Sigmoid colon (tissue), 4 donors: Measurements from ENCODE around the gene IL6ST.

ENCODE experiments used
- EP300 ChIP-seq, 4 donors: sonication (generic); formaldehyde crosslinking; IDR thresholded peaks; one replicate each; pipeline ENCODE4 v1.6.1; 2017; ENCODE audit warnings: antibody characterized with exemption in 4 of 4
- POLR2A ChIP-seq, 2 donors: fragments of 450-650 bp; IDR thresholded peaks; one replicate each; pipeline ENCODE4 v1.6.1; 2016; ENCODE audit warnings: antibody characterized with exemption in 2 of 2, mild to moderate bottlenecking in 2 of 2, moderate library complexity in 2 of 2
- POLR2AphosphoS5 ChIP-seq, 4 donors: sonication (generic); formaldehyde crosslinking; IDR thresholded peaks; one replicate each; pipeline ENCODE4 v1.6.1; 2017; ENCODE audit warnings: antibody characterized with exemption in 4 of 4
- TF ChIP-seq, protein P1 (sequence below), 4 experiments: fragments of 450-650 bp in 3 of 4; fragments of 200-600 bp in 1 of 4; IDR thresholded peaks; one replicate each; pipeline ENCODE4 v1.5.1; 2016 to 2019; ENCODE audit warnings: antibody characterized with exemption in 4 of 4, mild to moderate bottlenecking in 3 of 4, moderate library complexity in 2 of 4

- TF ChIP-seq, protein P1, sequence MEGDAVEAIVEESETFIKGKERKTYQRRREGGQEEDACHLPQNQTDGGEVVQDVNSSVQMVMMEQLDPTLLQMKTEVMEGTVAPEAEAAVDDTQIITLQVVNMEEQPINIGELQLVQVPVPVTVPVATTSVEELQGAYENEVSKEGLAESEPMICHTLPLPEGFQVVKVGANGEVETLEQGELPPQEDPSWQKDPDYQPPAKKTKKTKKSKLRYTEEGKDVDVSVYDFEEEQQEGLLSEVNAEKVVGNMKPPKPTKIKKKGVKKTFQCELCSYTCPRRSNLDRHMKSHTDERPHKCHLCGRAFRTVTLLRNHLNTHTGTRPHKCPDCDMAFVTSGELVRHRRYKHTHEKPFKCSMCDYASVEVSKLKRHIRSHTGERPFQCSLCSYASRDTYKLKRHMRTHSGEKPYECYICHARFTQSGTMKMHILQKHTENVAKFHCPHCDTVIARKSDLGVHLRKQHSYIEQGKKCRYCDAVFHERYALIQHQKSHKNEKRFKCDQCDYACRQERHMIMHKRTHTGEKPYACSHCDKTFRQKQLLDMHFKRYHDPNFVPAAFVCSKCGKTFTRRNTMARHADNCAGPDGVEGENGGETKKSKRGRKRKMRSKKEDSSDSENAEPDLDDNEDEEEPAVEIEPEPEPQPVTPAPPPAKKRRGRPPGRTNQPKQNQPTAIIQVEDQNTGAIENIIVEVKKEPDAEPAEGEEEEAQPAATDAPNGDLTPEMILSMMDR (IDR thresholded peaks at IDR 0.05) = no peak
- TF ChIP-seq POLR2AphosphoS5 (IDR thresholded peaks at IDR 0.05) (no peak), POLR2A (IDR thresholded peaks at IDR 0.05) (no peak), EP300 (IDR thresholded peaks at IDR 0.05) (no peak)
These were observed 30.0 kb upstream of the IL6ST start for GRCh38 chr5:56024810-56025150.
